ENCODE data around the gene ANKRD50.

DNA sequence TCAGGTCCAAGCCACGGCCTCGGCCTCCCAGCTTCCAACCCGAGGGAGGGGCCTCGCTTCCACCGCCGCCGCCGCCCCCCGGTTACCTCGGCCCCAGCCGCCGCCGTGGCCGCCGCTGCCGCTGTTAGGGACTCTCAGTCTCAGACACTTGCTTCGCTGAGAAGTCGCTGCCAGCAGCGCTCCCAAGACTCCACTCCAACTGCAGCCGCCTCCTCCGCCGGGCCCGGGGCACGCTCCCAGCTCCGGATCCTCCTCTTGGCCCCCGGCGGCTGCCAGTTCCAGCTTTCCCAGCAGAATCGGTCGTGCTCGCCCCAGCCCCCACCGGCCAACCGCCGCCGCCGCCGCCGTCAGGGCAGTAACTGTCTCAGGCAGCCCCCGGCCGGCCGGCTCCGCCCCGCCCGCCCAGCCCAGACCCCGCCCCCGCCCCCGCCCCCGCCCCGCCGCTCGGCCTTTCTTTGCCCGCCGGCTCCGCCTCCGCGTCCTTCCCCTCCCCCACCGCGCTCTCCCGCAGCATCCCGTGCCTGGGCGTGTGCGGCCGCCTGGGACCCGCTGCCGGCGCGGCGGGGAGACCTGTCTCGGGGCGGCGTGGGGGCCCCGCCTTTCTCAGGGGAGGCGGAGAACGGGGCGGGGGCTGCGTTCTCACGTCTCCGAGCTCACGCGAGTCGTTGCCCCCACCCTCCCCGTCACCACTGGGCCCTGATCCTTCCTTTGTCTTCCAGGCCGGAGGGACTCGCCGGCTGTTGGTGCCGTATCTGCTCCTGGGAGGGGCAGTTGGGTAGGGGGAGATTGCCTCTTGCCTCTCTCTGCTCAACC is at the start of gene ANKRD50:
- TF ChIP-seq, protein P1, sequence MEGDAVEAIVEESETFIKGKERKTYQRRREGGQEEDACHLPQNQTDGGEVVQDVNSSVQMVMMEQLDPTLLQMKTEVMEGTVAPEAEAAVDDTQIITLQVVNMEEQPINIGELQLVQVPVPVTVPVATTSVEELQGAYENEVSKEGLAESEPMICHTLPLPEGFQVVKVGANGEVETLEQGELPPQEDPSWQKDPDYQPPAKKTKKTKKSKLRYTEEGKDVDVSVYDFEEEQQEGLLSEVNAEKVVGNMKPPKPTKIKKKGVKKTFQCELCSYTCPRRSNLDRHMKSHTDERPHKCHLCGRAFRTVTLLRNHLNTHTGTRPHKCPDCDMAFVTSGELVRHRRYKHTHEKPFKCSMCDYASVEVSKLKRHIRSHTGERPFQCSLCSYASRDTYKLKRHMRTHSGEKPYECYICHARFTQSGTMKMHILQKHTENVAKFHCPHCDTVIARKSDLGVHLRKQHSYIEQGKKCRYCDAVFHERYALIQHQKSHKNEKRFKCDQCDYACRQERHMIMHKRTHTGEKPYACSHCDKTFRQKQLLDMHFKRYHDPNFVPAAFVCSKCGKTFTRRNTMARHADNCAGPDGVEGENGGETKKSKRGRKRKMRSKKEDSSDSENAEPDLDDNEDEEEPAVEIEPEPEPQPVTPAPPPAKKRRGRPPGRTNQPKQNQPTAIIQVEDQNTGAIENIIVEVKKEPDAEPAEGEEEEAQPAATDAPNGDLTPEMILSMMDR (IDR thresholded peaks at IDR 0.05; ENCODE audit: insufficient read depth, low read depth, low read length): no peak
- TF ChIP-seq EZH2 (IDR thresholded peaks at IDR 0.05; ENCODE audit: insufficient read depth, low read length): no peak
